HG03378 (cell line): ENCODE data around the gene SH2D6.
"Not testable (repeated sequence)": the region's sequence is repeated elsewhere in the genome, so short reads cannot be mapped to it uniquely, and the experiment has no call there.

ENCODE experiments used
- ATAC-seq: cut with Tn5 transposase; IDR thresholded peaks from one replicate; pipeline ENCODE4 v1.9.1; 2021; ENCODE audit warnings: mild to moderate bottlenecking, moderate library complexity; ENCODE audit not compliant: unreplicated experiment

SH2D6 gene

DNA sequence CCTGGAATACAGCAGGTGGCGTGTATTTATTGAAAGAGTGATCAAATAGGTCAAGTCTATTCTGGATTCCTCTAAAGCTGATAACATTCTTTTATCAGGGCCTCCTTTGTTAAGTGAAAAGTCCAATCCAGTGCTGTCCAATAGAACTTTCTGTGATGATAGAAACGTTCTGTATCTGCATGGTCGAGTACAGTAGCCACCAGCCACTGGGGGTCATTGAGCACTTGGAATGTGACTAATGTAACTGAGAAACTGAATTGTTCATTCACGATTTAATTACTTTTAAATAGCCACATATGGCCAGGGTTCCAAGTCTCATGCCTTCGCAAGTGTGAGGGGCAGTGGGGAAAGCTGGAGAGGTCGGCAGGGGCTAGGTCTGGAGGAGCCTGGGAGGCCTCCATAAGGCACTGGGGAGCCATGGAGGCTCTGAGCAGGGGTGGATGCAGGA, 20.5 kb downstream of the SH2D6 start:
- no peak for ATAC-seq

DNA sequence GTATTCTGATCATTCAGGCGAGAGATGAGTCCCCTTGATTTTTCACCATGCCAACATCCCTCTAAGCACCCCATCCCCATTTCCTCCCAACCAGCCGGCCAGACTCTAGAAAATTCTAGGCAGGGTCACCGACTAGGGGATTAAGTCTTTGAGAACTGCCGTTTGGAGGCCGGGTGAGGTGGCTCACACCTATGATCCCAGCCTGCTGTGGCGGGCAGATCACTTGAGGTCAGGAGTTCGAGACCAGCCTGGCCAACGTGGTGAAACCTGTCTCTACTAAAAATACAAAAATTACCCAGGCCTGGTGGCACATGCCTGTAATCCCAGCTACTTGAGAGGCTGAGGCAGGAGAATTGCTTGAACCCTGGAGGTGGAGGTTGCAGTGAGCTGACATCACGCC, 21.1 kb downstream of the SH2D6 start:
- not testable (repeated sequence) for ATAC-seq

DNA sequence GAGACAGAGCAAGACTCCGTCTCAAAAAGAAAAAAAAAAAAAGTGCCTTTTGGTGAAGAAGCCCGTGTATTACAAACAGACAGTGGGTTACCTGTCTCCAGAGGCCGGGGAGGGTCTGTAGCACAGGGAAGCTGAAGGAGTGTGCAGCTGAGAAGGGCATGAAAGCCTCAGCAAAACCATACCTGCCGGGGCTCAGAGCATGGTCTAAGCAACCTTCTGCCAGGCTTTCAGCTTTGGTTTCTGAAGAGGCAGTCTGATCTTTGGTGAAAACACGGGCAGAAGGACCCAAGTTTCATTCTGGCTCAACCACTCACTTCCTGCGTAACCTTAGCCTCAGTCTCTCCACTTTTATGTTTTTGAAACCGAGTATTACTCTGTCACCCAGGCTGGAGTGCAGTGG, 21.5 kb downstream of the SH2D6 start:
- ATAC-seq: no peak

DNA sequence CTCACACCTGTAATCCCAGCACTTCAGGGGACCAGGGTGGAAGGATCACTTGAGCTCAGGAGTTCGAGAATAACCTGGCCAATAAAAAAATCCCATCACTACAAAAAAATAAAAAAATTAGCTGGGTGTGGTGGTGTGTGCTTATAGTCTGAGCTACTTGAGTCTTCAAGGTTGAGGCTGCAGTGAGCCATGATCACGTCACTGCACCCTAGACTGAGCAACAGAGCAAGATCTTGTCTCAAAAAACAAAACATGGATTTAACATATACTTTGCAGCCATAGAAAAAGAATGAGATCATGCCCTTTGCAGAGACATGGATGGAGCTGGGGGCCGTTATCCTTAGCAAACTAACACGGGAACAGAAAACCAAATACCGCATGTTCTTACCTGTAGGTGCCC, 22.2 kb downstream of the SH2D6 start:
- ATAC-seq: no peak

DNA sequence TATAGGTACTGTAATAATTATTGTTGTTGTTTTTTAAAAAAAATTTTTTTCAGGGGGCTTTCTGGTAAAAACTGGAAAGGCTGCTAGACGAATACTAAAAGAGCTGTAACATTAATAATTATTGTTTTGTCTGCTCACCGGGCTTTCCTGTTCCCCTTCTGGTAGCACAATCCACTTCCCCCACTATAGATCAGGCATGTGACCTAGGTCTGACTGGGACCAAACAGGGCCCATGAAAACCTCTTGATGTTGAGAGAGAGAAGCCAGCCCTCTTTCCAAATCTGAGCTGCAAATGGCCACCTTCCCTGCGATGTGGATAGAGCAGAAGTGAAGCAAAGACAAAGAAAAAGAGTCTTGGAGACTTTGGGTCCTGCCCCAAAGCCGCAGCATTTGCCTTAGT, 23.4 kb downstream of the SH2D6 start:
- no peak for ATAC-seq

DNA sequence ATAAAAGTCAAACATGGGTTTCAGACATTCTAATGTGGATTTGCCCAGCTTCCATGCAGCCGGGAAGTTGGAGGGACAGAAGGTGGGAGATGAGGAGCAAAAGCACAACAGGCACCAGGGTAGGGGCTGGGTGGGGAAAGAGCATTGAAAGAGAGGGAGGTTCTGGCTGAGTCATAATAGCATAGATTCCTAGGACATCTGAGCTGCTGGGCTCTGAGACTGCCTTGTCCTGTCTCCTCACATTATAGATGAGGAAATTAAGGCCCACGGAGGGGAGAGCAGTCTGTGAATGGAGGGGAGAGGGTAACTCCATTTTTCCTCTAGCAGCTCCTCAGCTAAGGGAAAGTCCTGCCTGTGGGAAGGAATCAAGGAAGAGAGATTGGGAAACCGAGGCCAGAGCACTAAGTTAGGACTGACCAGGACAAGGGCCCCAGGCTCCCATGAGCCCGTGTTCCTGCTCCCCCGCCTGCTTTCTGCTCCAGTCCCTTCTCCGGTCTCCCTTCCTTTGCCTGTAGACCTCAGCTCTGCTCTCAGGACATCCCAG, 26.2 kb downstream of the SH2D6 start:
- ATAC-seq: no peak

DNA sequence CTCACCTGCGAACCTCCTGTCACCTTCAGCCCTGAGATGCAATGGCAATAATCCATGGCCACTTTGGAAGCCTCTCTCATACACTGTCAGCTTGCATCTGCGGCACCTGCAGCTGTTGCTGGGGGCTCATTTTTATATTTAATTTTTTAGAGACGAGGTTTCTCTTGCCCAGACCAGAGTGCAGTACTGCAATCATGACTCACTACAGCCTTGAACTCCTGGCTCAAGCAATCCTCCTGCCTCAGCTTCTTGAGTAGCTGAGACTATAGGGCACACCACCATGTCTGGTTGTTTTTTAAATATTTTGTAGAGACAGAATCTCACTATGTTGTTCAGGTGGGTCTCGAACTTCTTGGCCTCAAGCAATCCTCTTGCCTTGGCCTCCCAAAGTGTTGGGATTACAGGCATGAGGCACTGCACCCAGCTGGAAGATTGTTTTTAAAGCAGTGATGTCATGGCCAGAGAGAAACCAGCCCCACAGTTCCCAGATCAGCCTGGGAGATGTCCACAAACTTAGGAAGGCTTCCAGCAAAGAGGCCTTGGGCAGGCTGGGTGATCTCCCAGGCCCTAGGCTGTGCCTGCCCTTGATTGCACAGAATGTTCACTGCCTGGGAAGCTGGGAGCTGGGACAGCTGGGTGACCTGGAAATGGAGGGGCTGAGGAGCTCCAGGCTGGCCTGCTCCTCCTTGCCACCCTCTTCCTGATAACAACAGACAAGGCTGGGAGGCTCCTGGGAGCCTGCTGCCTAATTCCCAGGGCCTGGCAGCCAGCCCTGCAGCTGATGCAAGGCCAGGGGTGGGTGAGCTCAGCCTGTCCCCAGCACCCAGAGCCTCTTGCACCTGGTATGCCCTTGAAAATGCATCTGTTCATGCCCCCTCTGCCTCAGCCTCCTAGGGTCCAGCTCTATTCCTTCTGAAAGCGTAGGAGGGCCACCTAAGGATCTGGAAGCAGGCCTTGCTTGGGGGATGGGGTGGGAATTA, 27.1 kb downstream of the SH2D6 start:
- ATAC-seq: no peak

DNA sequence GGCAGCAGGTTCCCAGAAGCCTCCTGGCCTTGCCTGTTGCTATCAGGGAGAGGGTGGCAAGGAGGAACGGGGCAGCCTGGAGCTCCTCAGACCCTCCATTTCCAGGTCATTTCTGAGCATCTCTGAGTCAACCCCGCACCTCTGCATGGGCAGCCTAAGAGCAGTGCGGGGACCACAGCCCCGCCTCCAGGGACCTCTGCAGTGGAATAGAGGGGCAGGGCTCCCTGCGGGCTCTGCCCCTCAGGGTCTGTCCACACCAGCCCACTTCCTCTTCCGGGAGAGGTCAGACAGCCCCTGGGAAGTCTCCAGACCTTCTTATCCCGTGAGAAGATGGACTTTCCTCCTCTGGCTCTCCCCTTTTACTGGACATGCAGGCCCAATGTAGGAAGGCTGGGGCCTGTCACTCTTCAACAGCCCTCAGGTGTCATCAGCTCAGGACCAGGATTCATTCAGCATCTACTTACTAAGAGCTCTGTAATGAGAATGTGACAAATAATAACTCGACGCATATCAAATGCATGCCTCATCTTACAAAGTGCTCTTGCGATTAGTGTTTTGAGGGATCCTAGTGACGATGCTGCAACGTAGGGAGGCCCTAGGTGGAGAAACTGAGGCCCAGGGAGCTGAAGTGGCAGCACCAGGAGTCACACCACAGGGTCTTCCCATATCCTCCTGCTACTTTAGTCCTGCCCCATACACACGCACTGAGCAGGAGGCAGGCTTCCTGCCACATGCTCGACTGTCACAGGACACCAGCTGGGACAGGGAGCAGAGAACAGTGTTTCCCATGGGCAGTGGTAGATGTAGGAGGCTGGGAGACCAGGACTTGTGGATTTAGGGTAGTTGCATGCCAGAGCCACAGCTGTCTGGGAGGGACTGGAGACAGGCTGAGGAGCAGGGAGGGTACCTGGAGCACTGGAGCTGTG, 28.0 kb downstream of the SH2D6 start:
- ATAC-seq: no peak

DNA sequence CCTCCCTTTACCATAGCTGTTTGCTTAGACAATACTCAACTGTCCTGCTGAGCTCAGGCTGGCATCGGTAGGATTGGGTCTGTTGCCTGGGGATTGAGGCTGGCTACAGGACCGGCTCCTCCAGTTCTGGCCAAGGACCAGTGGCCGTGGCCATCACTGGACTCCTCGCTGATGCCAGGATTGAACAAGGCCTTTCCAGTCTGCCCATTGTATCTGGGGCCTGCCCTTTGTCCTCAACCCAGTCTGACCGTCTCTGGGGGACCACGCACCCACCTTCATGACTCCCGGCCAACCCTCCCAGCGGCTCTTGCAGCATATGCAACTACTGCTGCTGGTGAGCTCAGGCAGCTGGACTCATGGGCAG, 28.7 kb downstream of the SH2D6 start:
- ATAC-seq: no peak

DNA sequence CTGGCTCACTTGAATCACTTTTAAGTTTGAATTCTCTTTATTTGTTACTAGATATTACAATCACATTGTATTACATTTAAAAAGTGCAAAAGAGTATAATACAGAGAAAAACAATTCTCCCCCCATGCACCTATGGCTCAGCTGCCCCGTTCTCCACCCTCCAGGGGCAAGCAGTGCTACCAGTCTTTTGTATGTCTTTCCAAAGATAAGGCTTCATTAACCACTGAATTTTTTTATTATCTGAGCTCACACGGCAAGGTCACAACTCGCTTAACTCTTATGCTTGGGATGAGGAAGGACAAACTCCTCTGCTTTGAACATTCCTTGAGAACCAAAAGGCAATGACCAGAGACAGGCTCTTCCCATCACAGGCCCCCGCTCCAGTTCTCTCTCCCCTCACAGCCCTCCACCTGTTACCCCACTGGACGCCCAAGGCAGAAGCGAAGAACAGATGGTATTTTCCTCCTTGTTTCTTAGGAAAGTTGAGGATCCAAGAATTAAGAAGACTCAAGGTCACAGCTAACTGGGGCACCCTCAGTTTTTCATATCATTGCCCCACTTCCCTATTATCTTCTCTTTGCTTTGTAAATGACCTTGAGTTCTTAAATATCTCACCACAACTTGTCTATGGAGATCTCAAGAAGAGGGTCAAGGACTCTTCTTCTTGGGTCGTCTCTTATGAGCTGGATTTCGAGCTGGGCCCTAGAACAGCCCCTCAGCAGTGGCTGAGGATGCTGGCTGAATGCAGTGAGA, 30.1 kb downstream of the SH2D6 start:
- ATAC-seq: no peak

DNA sequence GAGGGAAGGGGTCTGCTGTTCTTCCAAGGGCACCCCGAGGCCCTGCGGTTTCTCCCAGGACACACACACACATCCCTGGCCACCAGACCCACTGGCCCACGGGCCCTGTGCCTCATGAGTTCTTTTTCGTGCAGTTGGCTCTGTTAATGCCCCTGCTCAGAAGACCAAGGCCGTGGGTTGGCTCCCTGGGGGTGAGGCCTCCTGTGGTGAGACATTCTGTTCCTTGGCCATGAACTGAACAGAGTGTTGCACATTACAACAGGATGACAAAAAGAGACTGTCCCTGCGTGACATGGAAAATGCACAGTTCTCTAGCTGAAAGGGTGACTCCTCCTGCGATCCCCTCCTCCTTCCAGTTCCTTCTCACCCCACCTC, 30.7 kb downstream of the SH2D6 start:
- no peak for ATAC-seq

DNA sequence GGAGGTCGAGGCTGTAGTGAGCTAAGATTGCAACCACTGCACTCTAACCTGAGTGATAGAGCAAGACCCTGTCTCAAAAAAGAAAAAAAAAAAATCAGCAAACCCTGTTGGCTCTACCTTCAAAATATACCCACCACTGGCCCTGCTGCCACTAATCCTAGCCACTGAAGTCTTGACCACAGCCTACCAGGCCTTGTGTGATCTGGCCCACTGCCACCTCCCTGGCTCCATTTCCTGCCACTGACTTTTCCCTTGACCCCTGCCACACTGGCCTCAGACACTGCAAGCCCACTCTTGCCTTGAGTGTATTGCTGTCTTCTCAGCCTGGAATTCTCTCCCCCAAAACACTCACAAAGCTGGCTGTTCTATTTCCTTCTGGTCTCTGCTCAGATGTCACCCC, 33.7 kb downstream of the SH2D6 start:
- no peak for ATAC-seq

DNA sequence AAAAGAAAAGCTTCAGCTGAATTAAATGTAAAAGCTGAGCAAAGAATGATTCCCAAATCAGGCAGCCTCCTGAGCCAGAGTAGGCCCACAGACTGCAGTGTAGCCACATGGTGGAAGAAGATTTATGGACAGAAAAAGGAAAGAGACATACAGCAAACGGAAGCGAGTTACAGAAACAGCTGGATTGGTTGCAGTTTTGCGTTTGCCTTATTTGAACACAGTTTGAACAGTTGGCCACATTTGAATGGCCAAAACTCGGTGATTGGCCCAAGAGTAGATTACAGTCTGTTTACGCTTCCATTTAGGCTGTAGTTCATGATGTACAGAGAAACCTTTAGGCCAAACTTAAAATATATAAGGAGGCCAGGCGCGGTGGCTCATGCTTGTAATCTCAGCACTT, 35.1 kb downstream of the SH2D6 start:
- ATAC-seq: no peak

DNA sequence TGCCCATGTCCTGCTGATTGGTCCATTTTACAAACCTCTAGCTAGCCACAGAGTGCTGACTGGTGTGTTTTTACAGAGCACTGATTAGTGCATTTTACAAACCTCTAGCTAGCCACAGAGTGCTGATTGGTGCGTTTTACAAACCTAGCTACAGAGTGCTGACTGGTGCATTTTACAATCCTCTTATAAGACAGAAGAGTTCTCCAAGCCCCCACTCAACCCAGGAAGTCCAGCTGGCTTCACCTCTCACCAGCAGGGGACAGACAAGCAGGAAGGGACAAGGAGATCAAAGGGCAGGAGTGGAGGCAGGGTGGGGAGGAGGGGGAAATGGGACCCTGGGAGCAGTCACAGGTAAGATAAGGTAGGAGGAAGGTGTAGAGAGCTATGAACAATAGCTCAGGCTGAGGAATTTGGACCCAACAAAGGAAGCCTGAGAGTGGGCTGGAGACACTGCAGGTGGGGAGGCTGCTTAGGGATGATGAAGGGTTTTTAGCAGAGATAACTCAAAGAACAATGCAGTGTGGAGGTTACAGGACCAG, 37.1 kb downstream of the SH2D6 start:
- no peak for ATAC-seq

DNA sequence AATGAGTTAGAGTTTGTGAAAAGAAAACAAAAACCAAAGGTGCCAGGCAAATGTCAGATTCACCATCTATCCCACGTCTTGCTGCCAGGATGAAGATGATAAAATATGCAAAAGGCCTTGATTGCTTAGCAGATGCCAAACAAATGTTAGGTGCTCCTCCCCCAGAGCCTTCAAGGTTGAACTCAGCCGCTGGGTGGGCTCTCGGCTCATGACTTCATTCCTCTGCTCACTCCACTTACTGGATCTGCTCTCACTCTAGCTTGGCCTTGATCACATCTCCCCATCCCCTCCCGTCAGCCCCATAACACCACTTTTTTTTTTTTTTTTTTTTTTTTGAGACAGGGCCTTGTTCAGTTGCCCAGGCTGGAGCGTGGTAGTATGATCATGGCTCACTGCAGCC, 38.5 kb downstream of the SH2D6 start:
- no peak for ATAC-seq

DNA sequence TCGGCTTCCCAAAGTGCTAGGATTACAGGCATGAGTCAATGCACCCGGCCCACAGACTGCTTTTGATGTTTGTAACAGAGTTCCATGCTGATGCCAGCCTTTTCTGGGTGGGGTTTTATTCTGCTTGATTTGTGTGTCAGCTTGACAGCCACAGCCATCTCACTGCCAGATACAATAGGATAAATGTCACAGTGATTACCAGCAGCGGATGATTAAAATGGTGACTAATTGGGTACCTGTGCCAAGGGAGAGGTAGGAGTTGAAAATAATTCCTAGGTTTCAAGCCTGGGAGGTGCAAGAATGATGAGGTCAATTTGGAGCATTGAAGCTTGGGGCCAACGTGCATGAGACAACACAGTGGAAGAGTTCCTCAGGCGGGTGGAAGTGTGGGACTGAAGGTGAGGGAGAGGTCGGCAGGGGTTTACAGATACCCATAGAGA, 39.4 kb downstream of the SH2D6 start:
- no peak for ATAC-seq

DNA sequence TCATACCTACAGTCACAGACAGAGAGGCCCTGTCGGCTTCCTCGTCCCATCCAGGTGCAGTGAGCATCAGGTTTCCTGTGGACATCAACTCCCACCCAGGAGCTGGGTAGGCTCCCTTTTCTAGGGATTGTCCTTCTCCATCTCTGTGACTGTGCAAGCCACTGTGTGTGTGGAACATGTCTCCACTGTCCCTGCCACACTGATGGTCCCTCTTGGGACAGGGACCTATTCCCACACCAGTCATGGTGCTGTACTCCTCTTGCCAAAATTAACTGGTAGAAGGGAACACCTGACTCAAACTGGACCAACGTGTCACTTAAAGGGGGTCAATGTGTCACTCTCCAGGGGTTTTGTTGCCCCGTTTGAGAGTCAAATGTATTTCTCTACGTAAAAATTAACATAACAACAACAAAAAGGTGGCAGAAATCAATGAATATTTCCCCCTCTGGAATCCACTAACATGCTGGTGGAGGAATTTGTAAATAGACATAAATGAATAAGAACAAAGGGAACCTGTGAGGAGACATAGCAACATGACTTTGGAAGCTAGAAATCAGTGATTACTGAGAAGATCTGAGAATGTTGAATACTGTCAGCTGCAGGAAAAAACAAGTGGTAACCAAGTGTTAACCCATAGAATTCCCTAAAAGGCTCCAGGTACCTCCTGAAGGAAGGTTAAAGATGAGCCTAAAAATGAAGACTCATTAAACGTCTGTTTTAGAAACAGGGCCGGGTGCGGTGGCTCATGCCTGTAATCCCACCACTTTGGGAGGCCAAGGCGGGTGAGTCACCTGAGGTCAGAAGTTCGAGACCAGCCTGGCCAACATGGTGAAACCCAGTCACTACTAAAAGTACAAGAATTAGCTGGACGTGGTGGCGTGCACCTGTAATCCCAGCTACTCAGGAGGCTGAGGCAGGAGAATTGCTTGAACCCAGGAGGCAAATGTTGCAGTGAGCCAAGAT, 40.4 kb downstream of the SH2D6 start:
- no peak for ATAC-seq

DNA sequence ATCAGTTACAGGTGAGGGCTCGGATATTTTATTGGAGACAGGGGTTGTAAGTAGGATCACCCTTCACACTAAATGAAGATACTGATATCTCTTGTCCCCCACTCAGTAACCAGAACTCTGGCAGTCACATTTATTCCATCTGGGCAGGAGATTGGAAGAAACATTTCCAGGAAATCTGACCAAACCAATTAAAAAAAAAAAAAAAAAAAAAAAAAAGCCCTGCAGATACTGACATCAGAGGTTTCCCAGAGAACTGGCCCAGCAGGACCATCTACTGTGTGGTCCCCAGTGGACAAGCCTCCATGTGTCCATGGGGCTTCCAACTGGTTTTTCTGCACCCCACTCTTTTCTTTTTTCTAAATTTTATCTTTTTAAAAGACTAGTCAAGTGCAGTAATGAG, 41.3 kb downstream of the SH2D6 start:
- ATAC-seq: no peak

DNA sequence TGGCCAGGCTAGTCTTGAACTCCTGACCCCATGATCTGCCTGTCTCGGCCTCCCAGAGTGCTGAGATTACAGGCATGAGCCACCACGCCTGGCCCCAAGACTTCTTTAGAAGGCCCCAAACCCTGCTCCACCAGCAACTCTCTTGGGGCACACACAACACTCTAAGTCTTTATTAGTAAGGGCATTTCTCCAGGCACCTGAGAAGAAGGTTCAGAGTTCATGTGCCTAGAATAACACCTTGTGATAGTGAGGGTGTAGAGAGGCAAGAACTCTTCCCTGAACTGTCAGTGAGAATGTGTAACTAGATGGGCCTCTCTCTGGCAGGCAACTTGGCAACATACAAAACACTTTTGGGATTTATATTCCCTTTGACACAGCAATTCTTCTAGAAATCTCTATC, 43.8 kb downstream of the SH2D6 start:
- ATAC-seq: no peak
